Endothelial cell of umbilical vein (primary cell): ENCODE results near the gene ADAM22. TPM values are rescaled to one million over a fixed set of nuclear protein-coding genes. Genes with fewer than 3 reads are reported as not detected.

Experiments used
- BruUV-seq: library from RNA; stranded (reverse); fragments of 400-500 nt; replicated peaks from 2 replicates; lab custom pipeline; 2021; lab: Mats Ljungman, UMichigan
- CTCF ChIA-PET: fragments of 300-600, 350-600 bp; sonication (Branson Sonifier 250); formaldehyde crosslinking; loops from one replicate; lab custom pipeline; 2021; ENCODE audit warnings: antibody characterized with exemption, inconsistent platforms; lab: Charles Lee
- POLR2A ChIA-PET: fragments of 300-600, 350-600 bp; sonication (Branson Sonifier 250); formaldehyde crosslinking; loops from one replicate; lab custom pipeline; 2021; ENCODE audit warnings: antibody characterized with exemption, inconsistent platforms; lab: Charles Lee
- DNase-seq: peaks from one replicate; pipeline ENCODE4 v3.0.0-alpha.2; 2011; ENCODE audit warnings: low read depth, low spot score
- FAIRE-seq: peaks from 2 replicates; lab custom pipeline; 2011; peaks lifted over from hg19 to GRCh38; lab: Jason Lieb, UNC
- H2AFZ ChIP-seq: 2 replicates; pipeline ENCODE4 v1.6.0; 2012; ENCODE audit warnings: low read depth, low read length, control low read depth, inconsistent platforms
- H3K27ac ChIP-seq: 2 replicates; pipeline ENCODE4 v1.5.1; 2011; ENCODE audit warnings: low read depth, mild to moderate bottlenecking, control low read depth, low read length, moderate library complexity; ENCODE audit not compliant: insufficient read depth
- H3K27me3 ChIP-seq, 2 experiments: 2 replicates each; pipeline versions ENCODE4 v1.6.0 to v1.6.1; 2011; ENCODE audit warnings: low read length in 2 of 2, mixed read lengths in 1 of 2; ENCODE audit not compliant: control insufficient read depth in 2 of 2, insufficient read depth in 2 of 2
- H3K36me3 ChIP-seq, 2 experiments: 2 replicates in 1 of 2; 3 replicates in 1 of 2; pipeline ENCODE4 v1.5.1; 2011; ENCODE audit warnings: low read length in 2 of 2, mild to moderate bottlenecking in 1 of 2, moderate library complexity in 1 of 2; ENCODE audit not compliant: control insufficient read depth in 2 of 2, insufficient read depth in 2 of 2; ENCODE audit errors: extremely low read depth in 1 of 2
- H3K4me1 ChIP-seq: 3 replicates; pipeline ENCODE4 v1.5.1; 2011; ENCODE audit warnings: mild to moderate bottlenecking, low read length; ENCODE audit not compliant: control insufficient read depth, insufficient read depth; ENCODE audit errors: extremely low read depth
- H3K4me2 ChIP-seq: 2 replicates; pipeline ENCODE4 v1.6.1; 2011; ENCODE audit warnings: low read length, control low read depth, mixed read lengths; ENCODE audit not compliant: insufficient read depth
- H3K4me3 ChIP-seq, 3 experiments: fragments of 200-600 bp in 1 of 3; sonication (generic), shearing (Covaris generic) in 1 of 3; replicated peaks in 1 of 3; 2 replicates each; pipeline ENCODE4 v1.5.1; 2011 to 2016; ENCODE audit warnings: control low read depth in 3 of 3, low read length in 3 of 3, mild to moderate bottlenecking in 2 of 3, inconsistent platforms in 1 of 3, low read depth in 1 of 3, moderate library complexity in 1 of 3; ENCODE audit not compliant: insufficient read depth in 1 of 3
- H3K79me2 ChIP-seq: 2 replicates; pipeline ENCODE4 v1.6.0; 2012; ENCODE audit warnings: low read length, inconsistent platforms; ENCODE audit not compliant: control insufficient read depth, insufficient read depth
- H3K9ac ChIP-seq: replicated peaks from 2 replicates; pipeline ENCODE3; 2011; ENCODE audit warnings: low read length, control low read depth; ENCODE audit not compliant: insufficient read depth; ENCODE audit errors: extremely low read depth
- H3K9me1 ChIP-seq: replicated peaks from 3 replicates; pipeline ENCODE4 v1.6.0; 2011; ENCODE audit warnings: mild to moderate bottlenecking, low read length; ENCODE audit not compliant: control insufficient read depth, insufficient read depth; ENCODE audit errors: extremely low read depth
- H3K9me3 ChIP-seq: replicated peaks from 2 replicates; pipeline ENCODE4 v1.5.1; 2012; ENCODE audit warnings: low read length, inconsistent platforms; ENCODE audit not compliant: control insufficient read depth, insufficient read depth
- H4K20me1 ChIP-seq: replicated peaks from 2 replicates; pipeline ENCODE3; 2011; ENCODE audit warnings: mild to moderate bottlenecking, low read length; ENCODE audit not compliant: control insufficient read depth, insufficient read depth; ENCODE audit errors: extremely low read depth
- EZH2 ChIP-seq: IDR thresholded peaks from 2 replicates; pipeline ENCODE4 v1.6.1; 2012; ENCODE audit warnings: borderline replicate concordance, low read depth, mild to moderate bottlenecking, moderate library complexity, low read length, inconsistent platforms; ENCODE audit not compliant: severe bottlenecking
- FOS ChIP-seq: IDR thresholded peaks from 2 replicates; pipeline ENCODE4 v1.6.1; 2011; ENCODE audit warnings: mild to moderate bottlenecking, low read length, moderate library complexity, borderline replicate concordance; ENCODE audit not compliant: insufficient read depth
- GATA2 ChIP-seq: IDR thresholded peaks from 2 replicates; pipeline ENCODE4 v1.7.0; 2011; ENCODE audit warnings: low read depth, mild to moderate bottlenecking, moderate library complexity, mixed read lengths, low read length; ENCODE audit not compliant: insufficient read length, insufficient read depth
- JUN ChIP-seq: IDR thresholded peaks from 2 replicates; pipeline ENCODE4 v1.6.1; 2011; ENCODE audit warnings: borderline replicate concordance, low read depth; ENCODE audit not compliant: insufficient read length, insufficient read depth
- MYC ChIP-seq: IDR thresholded peaks from one replicate; pipeline ENCODE4 v1.6.1; 2011; ENCODE audit warnings: mild to moderate bottlenecking, low read depth, low read length
- POLR2A ChIP-seq: IDR thresholded peaks from 2 replicates; pipeline ENCODE4 v1.6.1; 2012; ENCODE audit warnings: low read depth, mild to moderate bottlenecking, control low read depth, low read length
- POLR2AphosphoS5 ChIP-seq: IDR thresholded peaks from 2 replicates; pipeline ENCODE4 v1.6.1; 2012; ENCODE audit warnings: low read depth, mild to moderate bottlenecking, control low read depth, low read length, moderate library complexity; ENCODE audit not compliant: insufficient read depth
- dilution Hi-C: fragments of 300-500 bp; cut with MboI; formaldehyde crosslinking; loops from one replicate; pipeline ENCODE4 v1.15.0; 2019; ENCODE audit warnings: low sequenced_read_pairs; ENCODE audit not compliant: extremely low pct_ligation_motif_present
- intact Hi-C: fragments of 100-400 bp; cut with micrococcal nuclease; formaldehyde crosslinking; loops from one replicate; pipeline ENCODE4 v1.10.0; 2022
- polyA plus RNA-seq, 4 experiments: library from polyadenylated mRNA; depleted of rRNA in 3 of 4; stranded (reverse) in 3 of 4; unstranded in 1 of 4; fragments of >200 nt; gene quantifications; 2 replicates each; pipeline versions ENCODE4 v1.2.1 to v1.2.3, GENCODE V29; 2011 to 2012; ENCODE audit warnings: missing spikeins in 1 of 4
- total RNA-seq: library from RNA; stranded (reverse); gene quantifications from 2 replicates; pipeline ENCODE4 v1.2.3, GENCODE V29; 2021
- TF ChIP-seq, protein P1 (sequence below), 2 donors: IDR thresholded peaks; 1 replicate in 1 of 2; 2 replicates in 1 of 2; pipeline ENCODE4 v1.5.1; 2011; ENCODE audit warnings: low read length in 2 of 2, mild to moderate bottlenecking in 2 of 2, moderate library complexity in 2 of 2, control low read depth in 1 of 2, inconsistent platforms in 1 of 2, low read depth in 1 of 2; ENCODE audit not compliant: insufficient read depth in 1 of 2; ENCODE audit errors: extremely low read depth in 1 of 2
- TF ChIP-seq, protein P2 (sequence below): IDR thresholded peaks from 2 replicates; pipeline ENCODE4 v1.6.1; 2011; ENCODE audit not compliant: insufficient read depth, insufficient read length

Gene ADAM22
- total and polyA plus RNA-seq, 2 donors (not counting 3 experiments of a cell fraction or from before 2014, with no cell fraction given): 0.33 to 0.53 TPM

DNA sequence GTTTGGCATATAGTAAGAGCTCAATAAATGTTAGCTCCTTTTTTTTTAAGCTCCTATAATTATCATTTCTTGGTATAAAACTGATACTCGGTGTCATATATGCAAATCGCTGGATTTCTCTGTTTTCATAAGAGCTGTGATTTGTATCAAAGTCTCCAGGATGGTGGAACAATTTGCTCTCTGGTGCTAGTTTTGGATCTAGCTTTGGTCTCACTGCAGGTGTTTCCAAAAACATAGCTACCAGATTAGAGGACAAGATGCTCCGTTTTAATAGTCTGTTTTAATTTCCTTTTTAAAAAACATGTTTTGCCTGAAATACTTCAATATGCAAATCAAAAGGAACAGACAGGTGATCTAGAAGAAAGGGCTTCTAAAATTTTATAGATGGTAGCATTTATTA is 25.3 kb downstream of the ADAM22 start:
- dilution Hi-C loops (no loop called here), intact Hi-C loops (no loop called here)
- FAIRE-seq: no peak

GRCh38 chr7:87960239-87960638 is 26.2 kb downstream of the ADAM22 start:
- Histone ChIP-seq H3K36me3 (no peaks in the 10 kb centered on the region), H2AFZ (no peak overlapping the region), H3K4me1 (no peaks in the 10 kb centered on the region), H3K4me2 (no peak overlapping the region), H4K20me1 (no peaks in the 10 kb centered on the region), H3K79me2 (no peaks in the 10 kb centered on the region), H3K9ac (no peak overlapping the region), H3K9me3 (no peaks in the 10 kb centered on the region), H3K27me3 (no peaks in the 10 kb centered on the region), H3K9me1 (no peaks in the 10 kb centered on the region), H3K4me3 (no peak overlapping the region), H3K27ac (no peak overlapping the region)
- dilution Hi-C loops (no loop called here), intact Hi-C loops (no loop called here)
- DNase-seq (no peak), FAIRE-seq (no peak)
- POLR2A ChIA-PET: no interaction called here
- no peak for TF ChIP-seq POLR2A
- TF ChIP-seq, protein P1, sequence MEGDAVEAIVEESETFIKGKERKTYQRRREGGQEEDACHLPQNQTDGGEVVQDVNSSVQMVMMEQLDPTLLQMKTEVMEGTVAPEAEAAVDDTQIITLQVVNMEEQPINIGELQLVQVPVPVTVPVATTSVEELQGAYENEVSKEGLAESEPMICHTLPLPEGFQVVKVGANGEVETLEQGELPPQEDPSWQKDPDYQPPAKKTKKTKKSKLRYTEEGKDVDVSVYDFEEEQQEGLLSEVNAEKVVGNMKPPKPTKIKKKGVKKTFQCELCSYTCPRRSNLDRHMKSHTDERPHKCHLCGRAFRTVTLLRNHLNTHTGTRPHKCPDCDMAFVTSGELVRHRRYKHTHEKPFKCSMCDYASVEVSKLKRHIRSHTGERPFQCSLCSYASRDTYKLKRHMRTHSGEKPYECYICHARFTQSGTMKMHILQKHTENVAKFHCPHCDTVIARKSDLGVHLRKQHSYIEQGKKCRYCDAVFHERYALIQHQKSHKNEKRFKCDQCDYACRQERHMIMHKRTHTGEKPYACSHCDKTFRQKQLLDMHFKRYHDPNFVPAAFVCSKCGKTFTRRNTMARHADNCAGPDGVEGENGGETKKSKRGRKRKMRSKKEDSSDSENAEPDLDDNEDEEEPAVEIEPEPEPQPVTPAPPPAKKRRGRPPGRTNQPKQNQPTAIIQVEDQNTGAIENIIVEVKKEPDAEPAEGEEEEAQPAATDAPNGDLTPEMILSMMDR (IDR thresholded peaks at IDR 0.05; ENCODE audit: extremely low read depth in 1 of 2, insufficient read depth in 1 of 2, low read depth in 1 of 2, low read length in 2 of 2): no peak
- TF ChIP-seq MYC: no peak
- no peak for TF ChIP-seq JUN
- TF ChIP-seq FOS: no peak
- TF ChIP-seq EZH2: no peak
- no peak for TF ChIP-seq POLR2AphosphoS5
- no peak for TF ChIP-seq GATA2
- TF ChIP-seq, protein P2, sequence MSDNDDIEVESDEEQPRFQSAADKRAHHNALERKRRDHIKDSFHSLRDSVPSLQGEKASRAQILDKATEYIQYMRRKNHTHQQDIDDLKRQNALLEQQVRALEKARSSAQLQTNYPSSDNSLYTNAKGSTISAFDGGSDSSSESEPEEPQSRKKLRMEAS: no peak
- no TSS peak for BruUV-seq
- CTCF ChIA-PET: no interaction called here

More for the DNA sequence above, 25.3 kb downstream of the ADAM22 start:
- no peaks in the 10 kb centered on the region for H3K9me3 ChIP-seq
- POLR2A ChIA-PET: interaction anchor here (0.7 kb wide), 1 partner anchor 78 kb away, joined by 3 read pairs; no protein-coding TSS in a partner anchor
- DNase-seq: no peak
- no peak overlapping the region for H3K4me2 ChIP-seq
- no peak overlapping the region for H2AFZ ChIP-seq
- H3K9me1 ChIP-seq: no peaks in the 10 kb centered on the region
- no TSS peak for BruUV-seq
- no peaks in the 10 kb centered on the region for H3K4me1 ChIP-seq
- H3K36me3 ChIP-seq: no peaks in the 10 kb centered on the region
- no peaks in the 10 kb centered on the region for H4K20me1 ChIP-seq
- no peak overlapping the region for H3K27ac ChIP-seq
- no peak for TF ChIP-seq MYC
- no peak for TF ChIP-seq GATA2
- TF ChIP-seq, protein P1 (IDR thresholded peaks at IDR 0.05; ENCODE audit: extremely low read depth in 1 of 2, insufficient read depth in 1 of 2, low read depth in 1 of 2, low read length in 2 of 2): no peak
- TF ChIP-seq JUN: no peak
- no peak overlapping the region for H3K4me3 ChIP-seq
- no peaks in the 10 kb centered on the region for H3K79me2 ChIP-seq
- no peaks in the 10 kb centered on the region for H3K27me3 ChIP-seq
- H3K9ac ChIP-seq: no peak overlapping the region
- CTCF ChIA-PET: no interaction called here
